Stimulated activated CD4-positive, alpha-beta T cell treated with anti-CD3 and anti-CD28 coated beads, Interleukin-2, amount 100 ng/mL, for 48 hours (primary cell): ENCODE data around the gene HAPLN2.
"Not testable (repeated sequence)": the region's sequence is repeated elsewhere in the genome, so short reads cannot be mapped to it uniquely, and the experiment has no call there.

Experiments
- DNase-seq, 2 donors: peaks; one replicate each; pipeline ENCODE4 v3.0.0-alpha.2; 2020

Gene HAPLN2

GRCh38 chr1:156618853-156619581, at the start of gene HAPLN2:
Gene HAPLN2, plus strand, starts transcription at chr1:156619415. Its CDS starts 4,076 bp downstream, at chr1:156623491.
- DNase-seq = no peak

GRCh38 chr1:156571261-156571852, 47.9 kb upstream of the HAPLN2 start:
- DNase-seq = no peak

GRCh38 chr1:156571919-156572662, 47.1 kb upstream of the HAPLN2 start, which contains the start of gene IQGAP3:
Gene IQGAP3, minus strand, starts transcription at chr1:156572565. Its CDS starts 36 bp downstream, at chr1:156572529.
- peak; percentile 61 to 63 for DNase-seq

GRCh38 chr1:156572663-156573018, 46.6 kb upstream of the HAPLN2 start:
- no peak for DNase-seq

- no peak for DNase-seq
Observed at GRCh38 chr1:156574039-156574633, 45.1 kb upstream of the HAPLN2 start.

- no peak for DNase-seq
Observed at GRCh38 chr1:156577550-156577949, 41.7 kb upstream of the HAPLN2 start.

- DNase-seq = no peak
Observed at GRCh38 chr1:156578055-156578454, 41.2 kb upstream of the HAPLN2 start.

GRCh38 chr1:156579472-156579871, 39.7 kb upstream of the HAPLN2 start, which contains the start of gene TTC24:
Gene TTC24, plus strand, starts transcription at chr1:156579723. Its CDS starts 1,642 bp downstream, at chr1:156581365.
- no peak for DNase-seq

- no peak for DNase-seq
Observed at GRCh38 chr1:156581661-156582387, 37.4 kb upstream of the HAPLN2 start.

- DNase-seq = no peak
Observed at GRCh38 chr1:156582388-156583017, 36.7 kb upstream of the HAPLN2 start.

GRCh38 chr1:156583821-156584622, 35.2 kb upstream of the HAPLN2 start:
- DNase-seq = peak; percentile 77 to 79

- DNase-seq = no peak
Observed at GRCh38 chr1:156584813-156585212, 34.4 kb upstream of the HAPLN2 start.

- no peak for DNase-seq
Observed at GRCh38 chr1:156586323-156586722, 32.9 kb upstream of the HAPLN2 start.

- no peak for DNase-seq
Observed at GRCh38 chr1:156586892-156587477, 32.2 kb upstream of the HAPLN2 start.

GRCh38 chr1:156587927-156588326, 31.3 kb upstream of the HAPLN2 start:
- not testable (repeated sequence) for DNase-seq

- DNase-seq = no peak
Observed at GRCh38 chr1:156589546-156589945, 29.7 kb upstream of the HAPLN2 start.

- no peak for DNase-seq
Observed at GRCh38 chr1:156590326-156591180, 28.7 kb upstream of the HAPLN2 start.

- DNase-seq = no peak
Observed at GRCh38 chr1:156591181-156591431, 28.1 kb upstream of the HAPLN2 start.

- DNase-seq = peak; percentile 65 to 69
Observed at GRCh38 chr1:156591432-156592157, 27.6 kb upstream of the HAPLN2 start, which contains the start of gene NAXE. Gene NAXE, plus strand, starts transcription at chr1:156591776. Its CDS starts 29 bp downstream, at chr1:156591805.
